Stomach (tissue), 9 donors: Measurements from ENCODE around the gene IL20RB. TPM values are rescaled to one million over a fixed set of nuclear protein-coding genes. Genes with fewer than 3 reads are reported as not detected.
"Not testable (repeated sequence)": the region's sequence is repeated elsewhere in the genome, so short reads cannot be mapped to it uniquely, and the experiment has no call there.

Experiments
- DNase-seq, 2 donors: peaks; one replicate each; pipeline versions ENCODE4 v3.0.0 to v3.0.0-alpha.2; 2013 to 2019
- H3K27ac ChIP-seq, 5 donors: fragments of 200-600 bp in 4 of 5; sonication (generic) in 4 of 5; one replicate each; pipeline ENCODE4 v1.5.1; 2013 to 2019; ENCODE audit warnings: mild to moderate bottlenecking in 1 of 5, moderate library complexity in 1 of 5
- H3K27me3 ChIP-seq, 3 donors: fragments of 200-600 bp; sonication (generic); one replicate each; pipeline ENCODE4 v1.5.1; 2017 to 2019; ENCODE audit warnings: mixed run types in 1 of 3
- H3K36me3 ChIP-seq, 4 donors: fragments of 200-600 bp; sonication (generic); 1 replicate in 3 of 4; 2 replicates in 1 of 4; pipeline ENCODE4 v1.5.1; 2016 to 2019
- H3K4me1 ChIP-seq, 4 donors: fragments of 200-600 bp; sonication (generic); one replicate each; pipeline ENCODE4 v1.5.1; 2016 to 2019
- H3K4me3 ChIP-seq, 4 donors: fragments of 200-600 bp; sonication (generic) in 3 of 4; one replicate each; pipeline ENCODE4 v1.5.1; 2016 to 2019; ENCODE audit warnings: mild to moderate bottlenecking in 1 of 4
- H3K9me3 ChIP-seq, 4 donors: fragments of 200-600 bp; sonication (generic); one replicate each; pipeline ENCODE4 v1.5.1; 2016 to 2019
- CTCF ChIP-seq, 7 experiments: fragments of 450-650 bp in 4 of 7; fragments of 200-600 bp in 3 of 7; sonication (generic) in 3 of 7; IDR thresholded peaks; one replicate each; pipeline ENCODE4 v1.5.1; 2016 to 2019; ENCODE audit warnings: antibody characterized with exemption in 7 of 7, control low read depth in 2 of 7, mild to moderate bottlenecking in 1 of 7
- EP300 ChIP-seq: sonication (generic); formaldehyde crosslinking; IDR thresholded peaks from one replicate; pipeline ENCODE4 v1.6.1; 2017; ENCODE audit warnings: antibody characterized with exemption
- POLR2A ChIP-seq, 4 donors: fragments of 450-650 bp; IDR thresholded peaks; one replicate each; pipeline ENCODE4 v1.6.1; 2016; ENCODE audit warnings: antibody characterized with exemption in 4 of 4, control low read depth in 2 of 4, mild to moderate bottlenecking in 1 of 4, moderate library complexity in 1 of 4
- POLR2AphosphoS5 ChIP-seq, 3 donors: sonication (generic); formaldehyde crosslinking; IDR thresholded peaks; one replicate each; pipeline ENCODE4 v1.6.1; 2016; ENCODE audit warnings: antibody characterized with exemption in 3 of 3
- WGBS, 5 donors: extraction: QIAGEN DNeasy Blood & Tissue Kit in 3 of 5; methylation state at CpG; one replicate each; pipeline versions ENCODE4 v1.1.5 to v1.1.7; 2013 to 2018; 5-methylcytosine and 5-hydroxymethylcytosine counted together
- intact Hi-C: fragments of 100-400 bp; cut with DNase I; formaldehyde crosslinking; loops from one replicate; pipeline ENCODE4 v1.15.1; 2023; ENCODE audit warnings: low total_unique reads
- polyA plus RNA-seq, 3 donors: library from polyadenylated mRNA; stranded (reverse); fragments of 200-250 nt; gene quantifications; one replicate each; pipeline ENCODE4 v1.2.3, GENCODE V29; 2013
- total RNA-seq, 5 donors: library from RNA; depleted of rRNA; stranded (reverse); fragments of >200 nt; gene quantifications; one replicate each; pipeline versions ENCODE4 v1.1.0 to v1.2.3, GENCODE V29; 2014 to 2016
- donor health status: healthy with polysubstance abuse.
- donor health status: Bipolar disorder and iron deficiency.
- donor health status: healthy.

Gene IL20RB
- total and polyA plus RNA-seq, 8 donors, result 0.46 to 37.3 (median 1.3) TPM; not detected in 3

GRCh38 chr3:136979684-136980083 lies 21.9 kb downstream of the IL20RB start:
- Histone ChIP-seq H3K27ac (no peak overlapping the region), H3K36me3 (no peaks in the 10 kb centered on the region), H3K4me1 (peaks cover 0 to 2% (median 0%) of the 10 kb centered on the region in 4 donors), H3K27me3 (no peaks in the 10 kb centered on the region), H3K4me3 (no peak overlapping the region), H3K9me3 (peaks cover 0 to 2% (median under 1%) of the 10 kb centered on the region in 4 donors)
- 78 to 84% (median 80%) methylated on average over 3 of the region's 3 CpGs for WGBS, 5 donors
- intact Hi-C loops, result no loop called here
- no peak for DNase-seq
- TF ChIP-seq POLR2A (IDR thresholded peaks at IDR 0.05) (no peak), EP300 (no peak), POLR2AphosphoS5 (IDR thresholded peaks at IDR 0.05) (no peak)

- H3K9me3 ChIP-seq, result no peaks in the 10 kb centered on the region
- TF ChIP-seq POLR2A (IDR thresholded peaks at IDR 0.05) (no peak), EP300 (no peak), POLR2AphosphoS5 (IDR thresholded peaks at IDR 0.05) (no peak), CTCF (IDR thresholded peaks at IDR 0.05) (no peak)
- H3K4me1 ChIP-seq, result peaks cover 0 to 4% (median 0%) of the 10 kb centered on the region in 4 donors
- WGBS, 5 donors, result 91 to 97% (median 93%) methylated on average over 5 of the region's 5 CpGs
- H3K27me3 ChIP-seq, result no peaks in the 10 kb centered on the region
- H3K36me3 ChIP-seq, result no peaks in the 10 kb centered on the region
- DNase-seq, result no peak
- no peak overlapping the region for H3K27ac ChIP-seq
- intact Hi-C loops, result no loop called here
- no peak overlapping the region for H3K4me3 ChIP-seq
Observed at GRCh38 chr3:136982033-136982432, 24.2 kb downstream of the IL20RB start.

- H3K27ac ChIP-seq, result no peak overlapping the region
- DNase-seq, result no peak
- no peaks in the 10 kb centered on the region for H3K9me3 ChIP-seq
- intact Hi-C loops, result no loop called here
- H3K36me3 ChIP-seq, result no peaks in the 10 kb centered on the region
- H3K4me1 ChIP-seq, result peaks cover 0 to 4% (median 0%) of the 10 kb centered on the region in 4 donors
- 89 to 96% (median 94%) methylated on average over 4 of the region's 4 CpGs for WGBS, 5 donors
- no peaks in the 10 kb centered on the region for H3K27me3 ChIP-seq
- no peak for TF ChIP-seq EP300
- TF ChIP-seq CTCF (IDR thresholded peaks at IDR 0.05), result no peak
- H3K4me3 ChIP-seq, result no peak overlapping the region
Observed at GRCh38 chr3:136982520-136983138, 24.8 kb downstream of the IL20RB start.

- intact Hi-C loops, result no loop called here
- Histone ChIP-seq H3K4me1 (peaks cover 0 to 4% (median 0%) of the 10 kb centered on the region in 4 donors), H3K36me3 (no peaks in the 10 kb centered on the region), H3K27me3 (no peaks in the 10 kb centered on the region), H3K27ac (no peak overlapping the region), H3K4me3 (no peak overlapping the region), H3K9me3 (no peaks in the 10 kb centered on the region)
- WGBS, 5 donors, result 21 to 43% (median 28%) methylated on average over 3 of the region's 3 CpGs
- DNase-seq, result peak; percentile 29 to 46
- TF ChIP-seq POLR2AphosphoS5 (IDR thresholded peaks at IDR 0.05) (no peak), EP300 (no peak), CTCF (IDR thresholded peaks at IDR 0.05) (no peak), POLR2A (IDR thresholded peaks at IDR 0.05) (no peak)
Observed at GRCh38 chr3:136984837-136985236, 27.1 kb downstream of the IL20RB start.

GRCh38 chr3:136987398-136987980 lies 29.7 kb downstream of the IL20RB start:
- H3K27ac ChIP-seq, H3K4me1 ChIP-seq, H3K9me3 ChIP-seq, intact Hi-C loops, H3K27me3 ChIP-seq, DNase-seq, H3K36me3 ChIP-seq, H3K4me3 ChIP-seq: not testable (repeated sequence)
- WGBS, 5 donors, result 95 to 97% (median 96%) methylated on average over 4 to 39 of the region's 39 CpGs
